Keratinocyte (primary cell): ENCODE data around the gene DIP2B. TPM values are rescaled to one million over a fixed set of nuclear protein-coding genes. Genes with fewer than 3 reads are reported as not detected.
A peak's percentile ranks its signal among the peaks of the same experiment; 100 is the strongest.

Experiments
- DNase-seq: peaks from one replicate; pipeline ENCODE4 v3.0.0-alpha.2; 2011; ENCODE audit warnings: low read depth, missing footprints, low spot score
- FAIRE-seq: peaks from 2 replicates; lab custom pipeline; 2011; peaks lifted over from hg19 to GRCh38; lab: Jason Lieb, UNC
- H2AFZ ChIP-seq: 2 replicates; pipeline ENCODE4 v1.6.0; 2012; ENCODE audit warnings: low read length, control low read depth, inconsistent platforms; ENCODE audit not compliant: control insufficient read depth
- H3K27ac ChIP-seq: 2 replicates; pipeline ENCODE4 v1.5.1; 2011; ENCODE audit warnings: low read length; ENCODE audit not compliant: control insufficient read depth, insufficient read depth
- H3K27me3 ChIP-seq: 3 replicates; pipeline ENCODE4 v1.6.0; 2011; ENCODE audit warnings: low read length; ENCODE audit not compliant: control insufficient read depth, insufficient read depth; ENCODE audit errors: extremely low read depth
- H3K36me3 ChIP-seq, 2 experiments: 2 replicates in 1 of 2; 3 replicates in 1 of 2; pipeline ENCODE4 v1.5.1; 2011; ENCODE audit warnings: low read length in 2 of 2, mild to moderate bottlenecking in 1 of 2; ENCODE audit not compliant: control insufficient read depth in 2 of 2, insufficient read depth in 2 of 2; ENCODE audit errors: extremely low read depth in 1 of 2
- H3K4me1 ChIP-seq: 3 replicates; pipeline ENCODE4 v1.5.1; 2011; ENCODE audit warnings: low read length; ENCODE audit not compliant: control insufficient read depth, insufficient read depth; ENCODE audit errors: extremely low read depth
- H3K4me2 ChIP-seq: 3 replicates; pipeline ENCODE4 v1.6.0; 2011; ENCODE audit warnings: low read depth, low read length; ENCODE audit not compliant: control insufficient read depth, insufficient read depth; ENCODE audit errors: extremely low read depth
- H3K4me3 ChIP-seq, 3 experiments: fragments of 200-600 bp in 1 of 3; sonication (generic) in 1 of 3; 2 replicates in 2 of 3; 3 replicates in 1 of 3; pipeline ENCODE4 v1.5.1; 2011 to 2016; ENCODE audit warnings: low read length in 3 of 3, mild to moderate bottlenecking in 3 of 3, control low read depth in 2 of 3, inconsistent platforms in 1 of 3, low read depth in 1 of 3, mixed read lengths in 1 of 3, mixed run types in 1 of 3, moderate library complexity in 1 of 3; ENCODE audit not compliant: control insufficient read depth in 2 of 3, insufficient read depth in 2 of 3; ENCODE audit errors: extremely low read depth in 1 of 3
- H3K79me2 ChIP-seq: 2 replicates; pipeline ENCODE4 v1.6.0; 2012; ENCODE audit warnings: low read length; ENCODE audit not compliant: control insufficient read depth, insufficient read depth
- H3K9ac ChIP-seq: 3 replicates; pipeline ENCODE4 v1.6.0; 2011; ENCODE audit warnings: low read length; ENCODE audit not compliant: control insufficient read depth, insufficient read depth; ENCODE audit errors: extremely low read depth
- H3K9me1 ChIP-seq: 3 replicates; pipeline ENCODE4 v1.6.0; 2011; ENCODE audit warnings: low read length; ENCODE audit not compliant: control insufficient read depth, insufficient read depth; ENCODE audit errors: extremely low read depth
- H3K9me3 ChIP-seq: 2 replicates; pipeline ENCODE4 v1.5.1; 2012; ENCODE audit warnings: low read depth, low read length; ENCODE audit not compliant: control insufficient read depth
- H4K20me1 ChIP-seq: 3 replicates; pipeline ENCODE4 v1.6.0; 2011; ENCODE audit warnings: low read length; ENCODE audit not compliant: control insufficient read depth, insufficient read depth; ENCODE audit errors: extremely low read depth
- CTCF ChIP-seq, 3 experiments: IDR thresholded peaks in 1 of 3; conservative IDR thresholded peaks in 1 of 3; optimal IDR thresholded peaks in 1 of 3; 2 replicates in 2 of 3; 3 replicates in 1 of 3; pipeline versions ENCODE3 to v1.5.1; 2011; ENCODE audit warnings: low read length in 3 of 3, mild to moderate bottlenecking in 3 of 3, moderate library complexity in 2 of 3, control low read depth in 1 of 3, inconsistent platforms in 1 of 3; ENCODE audit not compliant: insufficient read depth in 2 of 3; ENCODE audit errors: extremely low read depth in 1 of 3
- EZH2 ChIP-seq: IDR thresholded peaks from one replicate; pipeline ENCODE4 v1.6.1; 2012; ENCODE audit warnings: inconsistent platforms, mild to moderate bottlenecking, low read length, moderate library complexity
- dilution Hi-C: fragments of 300-500 bp; cut with MboI; formaldehyde crosslinking; loops from one replicate; pipeline ENCODE4 v1.7.0; 2020; ENCODE audit warnings: low sequenced_read_pairs; ENCODE audit not compliant: extremely low pct_ligation_motif_present
- polyA plus RNA-seq, 5 experiments: library from polyadenylated mRNA; depleted of rRNA in 3 of 5; stranded (reverse) in 3 of 5; stranded (forward) in 1 of 5; unstranded in 1 of 5; fragments of >200 nt; gene quantifications; 1 replicate in 1 of 5; 2 replicates in 3 of 5; 3 replicates in 1 of 5; pipeline versions ENCODE4 v1.2.1 to v1.2.3, GENCODE V29; 2011 to 2012; ENCODE audit warnings: missing spikeins in 2 of 5, low read depth in 1 of 5, low replicate concordance in 1 of 5

DIP2B gene
- polyA plus RNA-seq, 1 donor (not counting 4 experiments of a cell fraction or from before 2014, with no cell fraction given): 30.2 TPM

GRCh38 chr12:50637870-50638481 lies 133.2 kb downstream of the DIP2B start:
- peaks cover 29% of the 10 kb centered on the region for H3K79me2 ChIP-seq
- H3K9ac ChIP-seq: no peak overlapping the region
- H3K4me1 ChIP-seq: peaks cover 36% of the 10 kb centered on the region
- no peak for TF ChIP-seq EZH2
- TF ChIP-seq CTCF (optimal IDR thresholded peaks at IDR 0.05 in 1 of 3, IDR thresholded peaks at IDR 0.05 in 1 of 3, conservative IDR thresholded peaks at IDR 0.05 in 1 of 3; ENCODE audit: extremely low read depth in 1 of 3, insufficient read depth in 2 of 3, low read length in 3 of 3): peak in 2 of 3 experiments; percentile 33 to 50
- H3K36me3 ChIP-seq: peaks cover 2 to 5% of the 10 kb centered on the region in 2 experiments
- dilution Hi-C loops: no loop called here
- no peak for DNase-seq
- no peak overlapping the region for H2AFZ ChIP-seq
- no peak overlapping the region for H3K27ac ChIP-seq
- H3K4me3 ChIP-seq: no peak overlapping the region
- H3K27me3 ChIP-seq: no peaks in the 10 kb centered on the region
- no peaks in the 10 kb centered on the region for H3K9me3 ChIP-seq
- H4K20me1 ChIP-seq: no peaks in the 10 kb centered on the region
- H3K9me1 ChIP-seq: no peaks in the 10 kb centered on the region
- H3K4me2 ChIP-seq: no peak overlapping the region
- FAIRE-seq: no peak

- no peaks in the 10 kb centered on the region for H3K9me1 ChIP-seq
- no peak for FAIRE-seq
- dilution Hi-C loops: no loop called here
- no peak overlapping the region for H3K4me2 ChIP-seq
- no peaks in the 10 kb centered on the region for H3K9me3 ChIP-seq
- no peak for TF ChIP-seq EZH2
- TF ChIP-seq CTCF (optimal IDR thresholded peaks at IDR 0.05 in 1 of 3, IDR thresholded peaks at IDR 0.05 in 1 of 3, conservative IDR thresholded peaks at IDR 0.05 in 1 of 3; ENCODE audit: extremely low read depth in 1 of 3, insufficient read depth in 2 of 3, low read length in 3 of 3): no peak
- H4K20me1 ChIP-seq: no peaks in the 10 kb centered on the region
- H3K79me2 ChIP-seq: peaks cover 30% of the 10 kb centered on the region
- H3K4me1 ChIP-seq: peaks cover 40% of the 10 kb centered on the region
- H3K27me3 ChIP-seq: no peaks in the 10 kb centered on the region
- H3K9ac ChIP-seq: no peak overlapping the region
- H3K36me3 ChIP-seq: peaks cover 2 to 3% of the 10 kb centered on the region in 2 experiments
- H3K4me3 ChIP-seq: no peak overlapping the region
- H3K27ac ChIP-seq: no peak overlapping the region
- H2AFZ ChIP-seq: no peak overlapping the region
- no peak for DNase-seq
Observed at GRCh38 chr12:50638482-50638880, 133.7 kb downstream of the DIP2B start.
